ENCODE measurements around the gene AHSG.

AHSG gene

DNA sequence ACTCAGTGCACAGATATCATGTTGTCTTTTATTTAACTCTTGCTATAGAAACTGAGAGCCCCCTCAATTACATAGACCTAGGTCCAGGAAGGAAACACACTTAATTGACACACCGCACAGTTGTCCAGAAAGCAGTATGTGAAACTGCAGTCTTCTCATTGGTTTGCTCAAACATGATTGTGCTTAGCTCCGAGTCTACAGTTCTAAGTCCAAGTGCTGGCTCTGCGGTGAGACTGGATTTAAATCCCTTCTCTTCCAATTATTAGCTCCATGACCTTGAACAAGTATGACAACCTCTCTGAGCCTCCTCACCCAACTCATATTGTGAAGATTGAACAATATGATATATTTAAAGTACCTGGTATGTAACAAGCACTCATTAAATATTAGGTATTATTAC lies 19.0 kb upstream of the AHSG start:
- no peak for ATAC-seq
- DNase-seq: no peak

- DNase-seq: no peak
- peak; percentile 26 for ATAC-seq
These were observed 18.2 kb upstream of the AHSG start for GRCh38 chr3:186594591-186595113.

DNA sequence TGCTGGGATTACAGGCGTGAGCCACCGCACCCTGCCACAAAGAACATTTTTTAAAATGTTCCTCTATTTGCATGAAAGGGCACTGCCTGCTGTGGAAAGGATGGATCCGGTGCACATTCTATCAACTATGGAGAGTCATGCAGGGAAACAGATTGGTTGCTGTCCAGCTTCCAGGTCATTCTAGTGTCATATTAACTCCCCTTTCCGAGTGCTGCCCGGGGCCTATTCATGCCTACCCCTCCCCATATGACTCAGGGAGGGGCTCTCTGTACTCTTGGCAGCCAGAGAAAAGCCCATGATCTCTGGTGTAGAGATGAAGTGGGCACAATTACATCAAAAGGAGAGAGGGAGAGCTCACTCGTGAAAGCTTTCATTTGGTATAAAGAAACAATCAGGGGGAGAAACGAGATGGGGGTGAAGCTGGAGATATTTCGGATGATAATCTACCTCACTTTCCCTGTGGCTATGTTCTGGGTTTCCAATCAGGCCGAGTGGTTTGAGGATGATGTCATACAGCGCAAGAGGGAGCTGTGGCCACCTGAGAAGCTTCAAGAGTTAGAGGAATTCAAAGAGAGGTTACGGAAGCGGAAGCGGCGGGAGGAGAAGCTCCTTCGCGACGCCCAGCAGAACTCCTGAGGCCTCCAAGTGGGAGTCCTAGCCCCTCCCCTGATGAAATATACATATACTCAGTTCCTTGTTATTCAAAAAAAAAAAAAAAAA lies 16.1 kb upstream of the AHSG start:
- ATAC-seq: no peak
- DNase-seq: no peak

DNA sequence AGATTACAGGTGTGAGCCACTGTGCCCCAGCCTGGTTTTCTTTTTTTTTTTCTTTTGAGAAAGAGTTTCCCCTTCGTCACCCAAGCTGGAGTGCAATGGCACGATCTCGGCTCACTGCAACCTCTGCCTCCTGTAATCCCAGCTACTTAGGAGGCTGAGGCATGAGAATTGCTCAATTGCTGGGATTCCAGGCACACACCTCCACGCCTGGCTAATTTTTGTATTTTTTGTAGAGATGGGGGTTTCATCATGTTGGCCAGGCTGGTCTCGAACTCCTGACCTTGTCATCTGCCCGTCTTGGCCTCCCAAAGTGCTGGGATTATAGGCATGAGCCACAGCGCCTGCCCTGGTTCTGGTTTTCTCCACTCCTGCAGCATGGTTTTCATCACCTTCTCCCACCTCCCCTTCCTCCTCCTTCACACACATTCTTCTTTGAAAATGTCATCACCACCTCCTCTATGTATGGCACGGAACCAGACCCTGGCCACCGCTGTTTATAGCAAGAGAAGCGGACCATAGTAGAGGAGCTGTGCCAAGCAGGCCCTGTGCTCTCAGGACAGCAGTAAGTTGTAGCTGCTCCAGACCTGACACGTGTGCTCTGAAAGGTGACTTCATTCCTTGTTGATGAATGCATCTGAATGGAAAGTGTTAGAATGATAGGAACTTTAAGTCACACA lies 14.6 kb upstream of the AHSG start:
- DNase-seq (no peak), ATAC-seq (no peak)

DNA sequence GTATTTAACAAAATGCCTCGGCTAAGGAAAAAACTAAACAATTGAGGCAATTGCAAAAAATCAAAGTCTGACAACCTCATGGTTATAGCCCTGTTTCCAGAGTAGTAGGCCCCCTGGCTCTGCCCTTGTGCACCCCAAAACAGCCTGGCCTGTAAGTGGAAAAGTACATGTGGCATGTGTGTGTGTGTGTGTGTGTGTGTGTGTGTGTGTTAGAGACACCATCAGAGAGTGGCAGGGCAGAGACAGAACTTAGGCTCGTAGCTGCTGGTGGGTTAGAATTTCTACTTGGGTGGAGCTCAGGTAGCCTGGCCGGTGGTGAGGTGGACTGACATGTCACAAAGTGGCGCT lies 14.1 kb upstream of the AHSG start:
- DNase-seq (no peak), ATAC-seq (no peak)

DNA sequence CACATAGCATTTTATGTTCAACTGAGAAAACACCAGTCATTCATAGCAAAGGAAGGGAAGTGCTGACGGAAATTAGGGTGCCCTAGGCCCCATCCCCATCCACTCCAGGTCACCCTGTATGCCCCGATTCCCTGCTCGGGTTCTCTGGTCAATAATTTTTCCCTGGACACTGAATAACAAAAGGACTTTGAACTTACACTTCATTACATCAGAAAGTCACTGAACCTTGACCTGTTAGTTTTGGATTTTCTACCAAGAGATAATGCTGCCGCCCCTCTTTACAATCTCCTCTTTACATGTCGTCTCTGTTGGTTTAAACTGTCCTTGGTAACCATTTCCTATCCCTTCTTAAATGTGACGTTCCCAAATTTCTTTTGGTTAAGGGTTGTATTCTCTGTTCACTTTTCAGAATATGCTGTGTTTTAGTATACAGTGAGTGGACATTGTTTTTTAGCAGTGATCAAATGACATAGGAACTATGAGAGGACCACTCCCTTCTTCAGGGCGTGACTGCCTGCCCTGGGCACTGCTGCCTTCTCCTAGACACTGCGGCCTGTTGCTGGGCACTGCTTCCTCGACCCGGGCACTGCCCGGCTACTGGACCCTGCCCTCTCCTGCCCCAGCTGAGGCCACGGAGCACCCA lies 13.6 kb upstream of the AHSG start:
- ATAC-seq (no peak), DNase-seq (no peak)

DNA sequence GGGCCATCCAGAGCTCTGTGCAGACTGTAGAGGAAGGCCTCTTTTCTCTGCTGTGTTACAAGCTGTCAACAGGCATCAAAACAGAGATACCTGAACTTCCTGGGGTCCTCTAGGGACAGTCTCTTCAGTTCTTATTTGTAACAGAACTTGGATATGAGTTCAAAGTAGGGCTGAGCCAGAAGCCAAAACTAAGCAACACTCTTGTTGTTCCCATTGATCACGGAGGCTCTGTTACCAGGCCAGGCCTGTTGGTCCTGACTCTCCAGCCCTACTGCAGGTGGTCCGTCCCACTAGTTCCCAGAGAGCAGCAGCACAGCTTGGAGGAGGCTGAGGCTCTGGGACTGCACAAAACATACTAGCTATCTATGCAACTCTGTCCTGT lies 13.1 kb upstream of the AHSG start:
- no peak for ATAC-seq
- DNase-seq: no peak

- ATAC-seq: no peak
- DNase-seq: no peak
These were observed 12.0 kb upstream of the AHSG start for GRCh38 chr3:186600896-186601295.

GRCh38 chr3:186603159-186603558 lies 9.7 kb upstream of the AHSG start:
- DNase-seq: no peak
- no peak for ATAC-seq

DNA sequence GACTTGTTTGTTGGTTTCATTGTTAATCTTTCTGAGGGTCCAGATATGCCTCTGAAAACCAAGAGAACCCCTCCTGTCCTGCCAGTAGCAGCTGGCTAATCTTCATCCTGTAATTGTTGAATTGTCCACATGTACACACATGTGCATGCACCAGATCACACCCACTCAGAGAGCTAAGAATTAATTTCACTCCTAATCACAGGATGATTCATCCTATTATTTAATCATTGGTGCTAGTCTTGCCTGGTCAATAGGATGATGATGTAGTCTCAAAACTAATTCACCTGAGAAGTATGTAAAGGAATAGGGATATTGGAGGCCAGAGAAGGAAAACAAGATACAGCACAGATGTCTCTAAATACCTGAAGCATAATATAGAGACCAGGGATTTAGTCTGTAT lies 7.8 kb upstream of the AHSG start:
- DNase-seq (no peak), ATAC-seq (no peak)

- ATAC-seq: no peak
These were observed 7.0 kb upstream of the AHSG start for GRCh38 chr3:186605561-186606545.

DNA sequence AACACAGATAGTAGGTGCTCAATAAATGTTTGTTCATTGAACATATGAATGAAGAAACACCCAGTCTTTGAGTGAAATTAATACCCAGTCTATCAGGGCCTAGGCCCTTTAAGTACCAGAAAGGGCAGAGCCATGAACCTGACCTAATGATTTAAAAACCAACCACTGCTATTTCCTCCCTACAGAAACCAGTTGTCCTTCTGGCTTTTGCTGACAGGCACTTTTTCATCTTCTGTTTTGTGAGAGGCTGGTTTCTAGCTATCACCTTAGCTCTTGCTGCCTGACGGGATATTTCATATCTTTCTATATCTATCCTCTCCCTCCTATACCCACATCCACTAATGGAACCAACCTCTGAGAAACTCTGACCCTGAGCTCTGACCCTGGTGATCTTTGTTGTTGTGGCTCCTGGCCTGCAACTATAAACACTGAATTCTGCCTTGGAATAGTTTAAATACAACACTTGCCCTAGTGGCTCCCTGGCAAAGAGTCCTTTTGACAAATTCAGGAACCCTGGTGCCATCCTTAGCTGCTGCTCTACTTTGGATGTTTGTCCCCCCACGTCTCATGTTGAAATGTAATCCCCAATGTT lies 4.1 kb upstream of the AHSG start:
- no peak for DNase-seq
- ATAC-seq: no peak

More at GRCh38 chr3:186605561-186606545, 7.0 kb upstream of the AHSG start:
- DNase-seq: no peak

DNA sequence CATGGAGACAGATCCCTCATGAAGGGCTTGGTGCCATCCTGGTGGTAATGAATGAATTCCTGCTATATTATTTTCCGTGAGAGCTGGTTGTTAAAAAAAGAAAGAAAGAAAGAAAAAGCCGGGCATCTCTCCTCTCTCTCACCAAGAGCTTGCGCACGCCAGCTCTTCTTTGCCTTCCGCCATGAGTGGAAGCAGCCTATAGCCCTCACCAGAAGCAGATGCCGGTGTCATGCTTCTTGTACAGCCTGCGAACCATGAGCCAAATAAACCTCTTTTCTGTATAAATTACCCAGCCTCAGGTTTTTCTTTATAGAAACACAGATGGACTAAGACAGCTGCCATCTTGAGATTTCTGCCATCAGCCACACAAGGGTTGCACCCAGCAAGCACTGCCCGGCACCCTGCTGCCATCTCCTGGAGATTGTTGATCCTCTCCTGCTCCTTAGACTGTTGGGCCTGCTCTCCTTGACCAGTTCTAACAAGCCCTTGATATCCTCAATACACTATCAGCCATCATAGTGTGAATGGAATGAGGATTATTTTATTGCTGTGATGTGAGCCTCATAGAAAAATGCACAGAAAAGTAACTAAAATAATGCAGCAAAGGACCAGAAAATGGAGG lies 3.5 kb upstream of the AHSG start:
- DNase-seq (no peak), ATAC-seq (no peak)

DNA sequence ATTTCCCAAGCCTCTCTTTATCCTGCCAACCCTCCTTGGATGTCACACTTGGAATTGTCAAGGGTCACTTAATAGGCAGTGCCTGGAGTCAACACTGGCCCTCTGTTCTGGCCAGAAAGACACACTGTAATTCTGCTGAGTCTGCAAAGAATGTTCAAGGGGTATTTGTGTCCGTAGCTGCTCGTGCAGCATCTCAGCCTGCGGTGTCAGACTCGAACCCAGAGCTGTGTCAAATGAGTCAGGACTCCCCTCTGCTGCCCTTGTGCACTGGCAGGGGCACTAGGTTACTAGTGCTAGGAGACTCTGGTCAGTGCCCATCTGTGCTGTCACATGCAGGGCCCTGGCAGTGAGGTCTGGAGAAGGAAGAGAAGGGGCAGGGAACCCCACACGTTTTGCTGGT lies 795 bp upstream of the AHSG start:
- ATAC-seq (no peak), DNase-seq (no peak)

- DNase-seq: no peak
- ATAC-seq: no peak
These were observed 891 bp downstream of the AHSG start for GRCh38 chr3:186613637-186614265.

DNA sequence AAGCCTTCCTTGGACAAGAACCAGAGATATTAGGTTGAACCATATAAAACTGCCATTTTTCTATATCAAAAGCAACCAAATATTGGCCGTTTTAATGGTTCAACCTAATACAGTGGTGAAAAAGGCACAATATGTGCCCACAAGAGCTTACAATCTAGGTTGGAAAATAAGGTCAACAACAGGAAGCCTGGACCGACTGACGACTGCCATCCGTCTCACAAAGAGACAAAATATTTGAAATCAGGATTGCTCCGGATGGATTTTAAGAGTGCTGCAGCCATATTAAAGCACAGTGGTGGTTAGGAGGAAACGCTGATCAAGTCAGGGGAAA lies 1.4 kb downstream of the AHSG start:
- DNase-seq: no peak
- no peak for ATAC-seq

DNA sequence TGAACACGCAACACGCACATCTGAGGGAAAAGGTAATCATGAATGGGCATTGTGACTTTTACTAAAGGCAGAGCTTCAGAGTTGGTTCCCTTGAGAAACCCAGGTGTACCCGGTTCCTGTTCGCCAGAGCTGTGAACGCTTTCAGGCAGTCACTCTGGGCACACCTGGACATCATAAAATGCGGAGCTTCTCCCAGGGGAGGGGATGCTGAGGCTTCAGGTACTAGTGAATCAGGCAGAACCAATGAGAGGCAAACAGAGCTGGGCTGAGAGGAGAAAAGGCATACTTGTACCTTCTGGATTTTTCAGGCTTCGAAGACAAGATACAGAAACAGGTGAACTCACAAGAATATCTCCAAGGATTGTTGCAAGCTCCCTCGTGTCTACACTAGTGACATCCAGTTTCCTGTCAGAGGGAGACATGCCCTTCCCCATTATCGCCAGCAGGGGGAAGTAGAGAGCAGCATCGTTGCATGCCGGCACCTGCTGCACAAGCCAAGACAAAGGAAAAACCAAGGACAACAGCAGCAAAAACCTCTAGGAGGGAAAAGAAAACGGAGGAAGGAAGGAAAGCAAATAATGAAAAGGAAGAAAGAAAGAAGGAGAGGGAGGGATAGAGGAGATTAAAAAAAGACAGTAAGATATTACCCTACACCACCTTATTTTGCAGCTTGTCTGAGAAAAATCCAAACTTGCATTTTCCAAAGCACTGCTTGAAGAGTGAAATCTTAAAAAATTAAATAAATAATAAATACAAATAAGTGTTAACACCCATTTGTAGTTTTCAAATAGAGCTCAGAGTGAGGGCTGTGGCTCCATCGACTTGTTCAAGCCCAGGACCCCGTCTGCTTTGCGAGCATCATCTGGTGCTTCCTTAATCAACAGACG lies 2.0 kb downstream of the AHSG start:
- DNase-seq (peak; percentile 77), ATAC-seq (peak; percentile 62)

DNA sequence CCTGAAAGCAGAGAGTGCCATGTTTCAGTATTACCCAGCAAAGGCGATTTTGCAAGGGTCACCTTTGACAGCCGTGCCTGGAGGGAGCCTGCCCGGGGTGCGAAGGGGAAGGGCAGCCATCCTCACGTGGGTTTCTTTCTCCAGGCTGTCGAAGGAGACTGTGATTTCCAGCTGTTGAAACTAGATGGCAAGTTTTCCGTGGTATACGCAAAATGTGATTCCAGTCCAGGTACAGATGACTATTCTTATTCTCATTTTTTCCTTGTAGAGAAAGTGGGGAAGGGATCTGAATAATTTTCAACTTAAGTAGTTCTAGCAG lies 3.4 kb downstream of the AHSG start:
- DNase-seq: no peak
- ATAC-seq: no peak

- peak; percentile 88 for DNase-seq
- peak; percentile 99 for ATAC-seq
These were observed 4.4 kb downstream of the AHSG start for GRCh38 chr3:186617036-186617946.

Data from stimulated activated naive CD8-positive, alpha-beta T cell treated with anti-CD3 and anti-CD28 coated beads, Interleukin-15, Interleukin-2, amounts not matched to agents 100 U/mL and 50 U/mL, for 24 hours (primary cell).